HEK293 (cell line): ENCODE measurements around the gene ZNF579.

Source experiments
- CTCF ChIA-PET: fragments of 350-600 bp; formaldehyde crosslinking; extraction: SDS; loops from one replicate; lab custom pipeline; 2021; ENCODE audit warnings: antibody characterized with exemption; lab: Yijun Ruan, JAX
- POLR2A ChIA-PET: fragments of 300-600 bp; formaldehyde crosslinking; extraction: SDS; loops from one replicate; lab custom pipeline; 2020; ENCODE audit warnings: antibody characterized with exemption, inconsistent platforms; lab: Yijun Ruan, JAX
- H3K27ac ChIP-seq: fragments of 200-500 bp; sonication (Bioruptor generic); 2 replicates; pipeline ENCODE4 v1.5.1; 2014; ENCODE audit warnings: low read depth, low read length, control low read depth, inconsistent platforms; ENCODE audit errors: extremely low read depth
- H3K36me3 ChIP-seq, 2 experiments: fragments of 200-500 bp in 1 of 2; sonication (Bioruptor generic) in 1 of 2; 1 replicate in 1 of 2; 2 replicates in 1 of 2; pipeline ENCODE4 v1.5.1; 2014 to 2017; ENCODE audit warnings: inconsistent platforms in 2 of 2, low read length in 2 of 2; ENCODE audit not compliant: control insufficient read depth in 2 of 2, insufficient read depth in 1 of 2
- H3K4me1 ChIP-seq: fragments of 200-500 bp; sonication (Bioruptor generic); 2 replicates; pipeline ENCODE4 v1.5.1; 2014; ENCODE audit warnings: mild to moderate bottlenecking, low read length, inconsistent platforms; ENCODE audit not compliant: control insufficient read depth, insufficient read depth
- H3K4me3 ChIP-seq: 2 replicates; pipeline ENCODE4 v1.5.1; 2011; ENCODE audit warnings: low read depth, mild to moderate bottlenecking, control low read depth, low read length, moderate library complexity
- H3K9me3 ChIP-seq: fragments of 200-500 bp; sonication (Bioruptor generic); 2 replicates; pipeline ENCODE4 v1.5.1; 2014; ENCODE audit warnings: low read depth, low read length, inconsistent platforms; ENCODE audit not compliant: control insufficient read depth, insufficient read depth
- GLIS2 ChIP-seq: fragments of 450-650 bp; formaldehyde crosslinking; IDR thresholded peaks from 2 replicates; pipeline ENCODE4 v1.5.1; 2016; ENCODE audit warnings: missing biosample characterization, missing genetic modification characterization
- HOXC10 ChIP-seq: sonication (generic); formaldehyde crosslinking; IDR thresholded peaks from 2 replicates; pipeline ENCODE4 v1.8.1; 2023; ENCODE audit warnings: mild to moderate bottlenecking, missing genetic modification reagents
- KLF8 ChIP-seq: fragments of 450-650 bp; formaldehyde crosslinking; IDR thresholded peaks from 2 replicates; pipeline ENCODE4 v1.5.1; 2016; ENCODE audit warnings: missing biosample characterization, missing genetic modification characterization
- MZF1 ChIP-seq: fragments of 450-650 bp; formaldehyde crosslinking; IDR thresholded peaks from 2 replicates; pipeline ENCODE4 v1.5.1; 2017; ENCODE audit warnings: missing biosample characterization, missing genetic modification characterization, borderline replicate concordance
- PATZ1 ChIP-seq: fragments of 450-650 bp; formaldehyde crosslinking; IDR thresholded peaks from 2 replicates; pipeline ENCODE4 v1.5.1; 2016; ENCODE audit warnings: missing biosample characterization, missing genetic modification characterization
- SP2 ChIP-seq: fragments of 450-650 bp; formaldehyde crosslinking; IDR thresholded peaks from 2 replicates; pipeline ENCODE4 v1.5.1; 2016; ENCODE audit warnings: missing biosample characterization, missing genetic modification characterization
- SP7 ChIP-seq: fragments of 450-650 bp; formaldehyde crosslinking; IDR thresholded peaks from 2 replicates; pipeline ENCODE4 v1.5.1; 2016; ENCODE audit warnings: missing biosample characterization, missing genetic modification characterization
- ZBTB10 ChIP-seq: fragments of 450-650 bp; formaldehyde crosslinking; IDR thresholded peaks from 2 replicates; pipeline ENCODE4 v1.5.1; 2016; ENCODE audit warnings: missing biosample characterization, missing genetic modification characterization
- ZBTB11 ChIP-seq: fragments of 450-650 bp; formaldehyde crosslinking; conservative IDR thresholded peaks from 2 replicates; pipeline ENCODE4 v1.5.1; 2016; ENCODE audit warnings: low read depth, missing biosample characterization, missing genetic modification characterization
- ZBTB6 ChIP-seq: fragments of 450-650 bp; formaldehyde crosslinking; IDR thresholded peaks from 2 replicates; pipeline ENCODE4 v1.5.1; 2017; ENCODE audit warnings: missing biosample characterization, missing genetic modification characterization
- ZBTB8A ChIP-seq: fragments of 450-650 bp; formaldehyde crosslinking; IDR thresholded peaks from 2 replicates; pipeline ENCODE4 v1.5.1; 2016; ENCODE audit warnings: missing biosample characterization, missing genetic modification characterization
- ZIC2 ChIP-seq: fragments of 450-650 bp; formaldehyde crosslinking; IDR thresholded peaks from 2 replicates; pipeline ENCODE4 v1.5.1; 2016; ENCODE audit warnings: missing biosample characterization, missing genetic modification characterization
- ZNF2 ChIP-seq: fragments of 450-650 bp; formaldehyde crosslinking; IDR thresholded peaks from 2 replicates; pipeline ENCODE4 v1.5.1; 2016; ENCODE audit warnings: missing biosample characterization, missing genetic modification characterization
- ZNF335 ChIP-seq: fragments of 450-650 bp; formaldehyde crosslinking; conservative IDR thresholded peaks from 2 replicates; pipeline ENCODE4 v1.5.1; 2016; ENCODE audit warnings: missing biosample characterization, missing genetic modification characterization
- ZNF341 ChIP-seq: fragments of 450-650 bp; formaldehyde crosslinking; IDR thresholded peaks from 2 replicates; pipeline ENCODE4; 2016; ENCODE audit warnings: low read depth, missing biosample characterization, missing genetic modification characterization
- ZNF518A ChIP-seq: fragments of 450-650 bp; formaldehyde crosslinking; conservative IDR thresholded peaks from 2 replicates; pipeline ENCODE4 v1.5.1; 2016; ENCODE audit warnings: low read depth, missing biosample characterization, missing genetic modification characterization
- ZNF600 ChIP-seq: fragments of 450-650 bp; formaldehyde crosslinking; IDR thresholded peaks from 2 replicates; pipeline ENCODE4 v1.5.1; 2016; ENCODE audit warnings: missing biosample characterization, missing genetic modification characterization
- ZNF76 ChIP-seq: fragments of 450-650 bp; formaldehyde crosslinking; IDR thresholded peaks from 2 replicates; pipeline ENCODE4; 2016; ENCODE audit warnings: low read depth, missing biosample characterization, missing genetic modification characterization, borderline replicate concordance
- ZSCAN5A ChIP-seq: fragments of 450-650 bp; formaldehyde crosslinking; IDR thresholded peaks from 2 replicates; pipeline ENCODE4 v1.5.1; 2016; ENCODE audit warnings: missing biosample characterization, missing genetic modification characterization

Gene ZNF579

GRCh38 chr19:55580628-55581144, at the start of gene ZNF579:
Gene ZNF579, minus strand, starts transcription at chr19:55580848. Its CDS starts 1,209 bp downstream, at chr19:55579639.
- Histone ChIP-seq H3K4me1 (0 out of 2 replicates have a peak, but pooled peaks cover 4% of the 10 kb centered on the region), H3K36me3 (peaks cover 9 to 20% of the 10 kb centered on the region in 2 experiments; a peak in 2 of 3 replicates), H3K27ac (peak within 1 kb of the TSS; percentile 80), H3K9me3 (no peaks in the 10 kb centered on the region), H3K4me3 (peak within 1 kb of the TSS; percentile 100)
- ChIA-PET CTCF (interaction anchor here (0.6 to 1.6 kb wide), 4 partner anchors 9 to 76 kb away, joined by 3 to 4 read pairs (median 4); no protein-coding TSS in a partner anchor), POLR2A (interaction anchor here (0.6 to 3.2 kb wide), 8 partner anchors 8 to 1464 kb away, joined by 3 to 21 read pairs (median 4); partner anchors contain the start of genes FIZ1 and ZNF524)
- peak; percentile 53 for TF ChIP-seq SP7
- TF ChIP-seq ZNF335 (tag by site-specific recombination) = peak; percentile 78; the same call in 1 of the 2 replicates
- peak; percentile 31; the same call in 1 of the 2 replicates for TF ChIP-seq ZNF76 (tag by site-specific recombination)
- TF ChIP-seq PATZ1 (tag by site-specific recombination) = peak; percentile 92
- no peak for TF ChIP-seq ZNF600 (tag by site-specific recombination)
- peak; percentile 35; the same call in 1 of the 2 replicates for TF ChIP-seq ZNF341 (tag by site-specific recombination)
- TF ChIP-seq ZBTB11 (tag by site-specific recombination) = peak; percentile 99
- 0 out of 2 replicates have a peak, but pooled peaks have one; percentile 32 for TF ChIP-seq ZNF2 (tag by site-specific recombination)
- TF ChIP-seq KLF8 = peak; percentile 83
- peak; percentile 53; the same call in 1 of the 2 replicates for TF ChIP-seq HOXC10 (CRISPR knock-in tag)
- TF ChIP-seq ZBTB6 = 0 out of 2 replicates have a peak, but pooled peaks have one; percentile 27
- 0 out of 2 replicates have a peak, but pooled peaks have one; percentile 26 for TF ChIP-seq ZSCAN5A (tag by site-specific recombination)
- TF ChIP-seq GLIS2 (tag by site-specific recombination) = peak; percentile 48
- 0 out of 2 replicates have a peak, but pooled peaks have one; percentile 17 for TF ChIP-seq ZBTB8A (tag by site-specific recombination)
- TF ChIP-seq MZF1 = 0 out of 2 replicates have a peak, but pooled peaks have one; percentile 38
- TF ChIP-seq ZBTB10 (tag by site-specific recombination) = no peak
- TF ChIP-seq SP2 (tag by site-specific recombination) = peak; percentile 54
- TF ChIP-seq ZIC2 = peak; percentile 17; the same call in 1 of the 2 replicates
- peak; percentile 70 for TF ChIP-seq ZNF518A (tag by site-specific recombination)
